NCI-H1092 (cell line): Measurements from ENCODE around the gene SRGAP2B.
"Not testable (repeated sequence)": the region's sequence is repeated elsewhere in the genome, so short reads cannot be mapped to it uniquely, and the experiment has no call there.

Experiments
- DNase-seq: peaks from one replicate; lab custom pipeline; 2025; lab: John Stamatoyannopoulos, UW

The SRGAP2B gene

DNA sequence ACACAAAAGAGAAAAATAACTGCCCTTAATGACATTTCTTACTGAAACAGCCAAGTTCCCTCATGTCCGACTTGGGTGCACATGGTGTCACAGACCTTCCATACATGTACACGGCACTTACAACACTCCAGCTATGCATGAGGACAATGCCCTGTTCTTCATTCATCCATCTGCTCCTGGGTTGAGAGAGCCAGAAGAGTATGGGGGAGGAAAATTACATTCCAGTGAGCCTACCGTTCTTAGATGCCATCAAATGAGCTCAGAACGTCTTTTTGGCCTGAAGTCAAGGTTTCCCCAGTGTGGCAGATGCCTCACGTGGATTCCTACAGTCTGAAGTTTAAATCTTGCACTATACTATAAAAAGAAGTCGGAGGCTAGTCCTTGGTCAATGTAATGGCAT is 194.3 kb downstream of the SRGAP2B start:
- not testable (repeated sequence) for DNase-seq

DNA sequence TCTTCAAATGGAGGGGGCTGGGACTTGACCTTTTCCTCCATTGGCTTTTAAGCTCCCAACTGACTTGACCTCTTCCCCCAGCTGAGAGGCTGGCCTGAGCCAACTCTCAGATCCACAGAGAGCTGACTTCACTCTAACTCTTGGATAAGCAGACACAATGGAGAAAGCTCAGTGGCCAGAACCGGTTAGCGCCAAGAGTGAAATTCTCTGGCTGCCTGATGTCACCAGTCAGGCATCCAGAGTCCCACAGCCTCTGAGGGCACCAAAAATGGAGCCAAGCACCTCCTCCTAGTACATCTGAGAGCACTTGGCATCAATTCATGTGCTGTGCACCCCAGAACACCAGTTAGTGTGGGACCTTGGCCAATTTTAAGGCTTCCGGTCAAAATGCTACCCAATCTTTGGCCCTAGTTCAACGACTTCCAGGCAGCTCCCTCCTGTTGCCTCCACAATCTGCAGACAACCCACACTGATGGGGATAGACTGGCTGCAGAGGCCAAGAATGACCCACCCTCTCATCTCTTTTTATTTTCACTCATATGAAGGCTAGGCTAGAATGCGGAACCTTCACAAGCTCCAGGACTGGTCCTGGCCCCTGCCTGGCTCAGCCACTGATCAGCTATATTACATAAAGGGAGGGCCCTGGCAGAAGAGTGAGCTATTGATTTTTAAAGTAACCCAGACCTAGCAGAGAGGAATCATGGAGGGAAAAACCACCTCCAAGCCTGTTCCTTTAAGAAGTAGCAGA is 200.5 kb downstream of the SRGAP2B start:
- DNase-seq, result not testable (repeated sequence)

DNA sequence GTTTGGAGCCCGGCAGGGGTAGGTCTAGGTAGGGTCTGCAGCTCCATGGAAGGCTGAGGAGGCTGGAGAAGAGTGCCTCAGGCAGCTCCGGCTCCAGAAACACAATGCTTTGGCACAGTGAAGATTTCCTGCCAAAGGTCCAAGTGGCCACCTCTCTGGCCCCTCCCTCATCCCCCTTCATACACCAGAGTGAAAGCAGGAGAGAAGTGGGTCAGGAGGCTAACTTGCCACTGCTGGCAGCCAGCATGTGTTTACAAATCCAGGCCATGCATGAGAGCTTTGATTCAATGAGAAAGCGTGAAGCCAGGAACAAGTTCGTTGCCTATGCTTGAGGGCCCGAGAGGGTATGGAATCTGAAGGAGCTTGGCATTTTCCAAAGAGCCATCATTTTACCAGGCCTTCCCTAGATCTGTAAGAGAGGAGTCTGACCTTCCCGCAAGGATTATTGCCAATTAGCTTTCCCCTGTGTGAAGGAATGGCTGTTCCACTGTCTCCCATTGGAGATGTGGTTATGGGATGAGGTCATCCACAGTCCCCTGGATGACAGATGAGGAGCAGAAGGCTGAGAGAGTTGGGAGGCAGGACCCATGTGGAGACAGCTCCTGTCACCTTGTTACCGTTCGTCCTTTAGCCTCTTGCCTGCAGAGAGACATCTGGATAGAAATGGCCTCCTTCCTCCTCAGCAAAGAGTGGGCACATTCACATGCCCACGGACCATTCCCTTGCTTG is 201.3 kb downstream of the SRGAP2B start:
- not testable (repeated sequence) for DNase-seq

GRCh38 chr1:144893062-144893461 is 202.1 kb downstream of the SRGAP2B start:
- not testable (repeated sequence) for DNase-seq

DNA sequence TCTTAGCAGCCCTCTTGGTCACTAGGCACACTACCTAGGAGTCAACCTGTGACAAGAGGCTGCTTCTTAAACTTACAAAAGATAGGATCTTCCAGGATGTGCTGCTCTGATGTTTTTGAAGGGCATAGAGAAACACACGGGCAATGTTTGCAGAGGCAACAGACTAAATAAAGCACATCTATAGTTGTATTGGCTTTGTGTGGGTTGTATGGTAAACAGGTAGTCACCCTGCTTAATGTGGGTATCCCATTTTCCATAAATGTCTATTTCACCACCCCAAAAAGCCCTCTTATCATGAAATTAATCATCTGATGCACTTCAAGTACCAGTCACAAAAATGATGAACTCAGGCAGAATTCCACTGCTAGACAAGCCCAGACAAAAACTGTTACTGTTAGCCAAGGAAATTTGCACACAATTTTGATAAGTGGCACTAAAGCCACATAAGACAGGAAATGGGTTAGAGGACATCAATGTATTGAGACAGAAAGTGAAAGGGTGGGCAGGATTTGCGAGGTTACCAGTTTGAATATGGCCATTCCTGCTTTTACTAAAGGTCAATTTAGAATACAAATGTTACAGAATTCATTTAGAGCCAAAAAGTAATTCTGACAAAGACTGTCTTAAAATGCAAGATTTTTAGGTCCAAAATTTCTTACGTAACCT is 205.5 kb downstream of the SRGAP2B start:
- DNase-seq, result not testable (repeated sequence)

- DNase-seq, result not testable (repeated sequence)
Measured at GRCh38 chr1:144883022-144883421, 212.1 kb downstream of the SRGAP2B start.

GRCh38 chr1:144882343-144882742 is 212.8 kb downstream of the SRGAP2B start:
- DNase-seq, result not testable (repeated sequence)

GRCh38 chr1:144858607-144859006 is 236.5 kb downstream of the SRGAP2B start:
- DNase-seq, result not testable (repeated sequence)
